ENCODE measurements around the gene HOXC12.

The HOXC12 gene

DNA sequence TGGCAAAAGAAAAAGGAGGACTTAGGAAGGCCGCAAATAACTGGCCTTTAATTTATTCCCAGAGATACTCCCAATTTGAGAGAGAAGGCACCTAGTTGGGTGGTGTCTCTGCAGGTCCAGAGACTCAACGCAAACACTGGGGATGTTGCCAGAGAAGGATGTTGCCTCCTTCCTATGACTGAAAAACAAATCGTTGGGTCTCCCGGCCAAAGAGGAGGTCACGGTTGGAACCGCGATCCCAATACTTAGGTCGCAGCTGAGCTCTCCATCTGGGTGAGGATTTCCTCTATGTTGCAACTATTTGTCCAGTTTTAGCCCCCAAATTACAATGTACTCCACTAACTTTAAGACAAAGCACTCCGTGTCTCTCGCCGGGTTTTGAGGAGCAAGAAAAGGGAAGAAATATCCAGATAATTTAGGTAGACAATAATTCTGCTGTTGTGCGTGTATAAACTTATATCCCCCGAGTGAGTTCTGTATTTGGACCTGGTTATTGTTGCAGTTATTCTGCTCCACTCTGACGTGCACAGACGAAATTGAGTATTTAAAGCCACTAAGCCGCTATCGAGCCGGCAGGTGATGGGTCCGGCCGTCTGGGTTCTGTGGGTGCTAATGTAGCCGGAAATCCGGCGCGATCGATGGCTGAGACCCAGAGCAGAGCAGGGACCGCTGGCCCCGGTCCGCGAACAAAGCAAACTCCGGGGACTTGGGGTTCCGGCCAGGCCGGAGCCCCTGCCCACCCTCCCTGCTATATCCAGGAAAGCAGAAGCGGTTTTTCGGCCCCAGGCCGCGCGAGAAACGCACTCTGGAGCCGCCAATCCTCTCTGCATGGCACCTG, 5.7 kb downstream of the HOXC12 start:
- no peaks in the 10 kb centered on the region for H4K20me1 ChIP-seq (ENCODE audit: insufficient read depth, low read length)
- peaks cover 100% of the 10 kb centered on the region for H3K27me3 ChIP-seq (replicated peaks; ENCODE audit: insufficient read depth, low read length)
- no peaks in the 10 kb centered on the region for H3K9me3 ChIP-seq (replicated peaks; ENCODE audit: insufficient read depth, low read length)
- no peak for DNase-seq
- no peak overlapping the region for H2AFZ ChIP-seq (ENCODE audit: low read length)
- H3K36me3 ChIP-seq (replicated peaks; ENCODE audit: insufficient read depth, low read length): no peaks in the 10 kb centered on the region
- no peaks in the 10 kb centered on the region for H3F3A ChIP-seq (ENCODE audit: insufficient read depth, low read length)
- no peaks in the 10 kb centered on the region for H3K79me2 ChIP-seq (ENCODE audit: low read length)
- H3K9me2 ChIP-seq (replicated peaks; ENCODE audit: insufficient read depth, low read length): no peaks in the 10 kb centered on the region
- H3K4me2 ChIP-seq (ENCODE audit: low read depth, low read length): no peak overlapping the region
- no peak overlapping the region for H3K9ac ChIP-seq (ENCODE audit: low read length)
- H3K27ac ChIP-seq (ENCODE audit: low read length): no peak overlapping the region
- no peak overlapping the region for H3K4me3 ChIP-seq (ENCODE audit: low read length)
- TF ChIP-seq EZH2phosphoT487 (IDR thresholded peaks at IDR 0.05; ENCODE audit: low read length) (0 out of 2 replicates have a peak, but pooled peaks have one; percentile 56), EZH2 (optimal IDR thresholded peaks at IDR 0.05; ENCODE audit: low read depth, low read length) (no peak)
- 0 out of 2 replicates have a peak, but pooled peaks cover 5% of the 10 kb centered on the region for H3K4me1 ChIP-seq (ENCODE audit: low read length)

GRCh38 chr12:53961025-53961761, 6.5 kb downstream of the HOXC12 start:
- no peaks in the 10 kb centered on the region for H3K79me2 ChIP-seq (ENCODE audit: low read length)
- no peak overlapping the region for H3K9ac ChIP-seq (ENCODE audit: low read length)
- no peaks in the 10 kb centered on the region for H3F3A ChIP-seq (ENCODE audit: insufficient read depth, low read length)
- no peak overlapping the region for H3K4me2 ChIP-seq (ENCODE audit: low read depth, low read length)
- TF ChIP-seq, protein P1, sequence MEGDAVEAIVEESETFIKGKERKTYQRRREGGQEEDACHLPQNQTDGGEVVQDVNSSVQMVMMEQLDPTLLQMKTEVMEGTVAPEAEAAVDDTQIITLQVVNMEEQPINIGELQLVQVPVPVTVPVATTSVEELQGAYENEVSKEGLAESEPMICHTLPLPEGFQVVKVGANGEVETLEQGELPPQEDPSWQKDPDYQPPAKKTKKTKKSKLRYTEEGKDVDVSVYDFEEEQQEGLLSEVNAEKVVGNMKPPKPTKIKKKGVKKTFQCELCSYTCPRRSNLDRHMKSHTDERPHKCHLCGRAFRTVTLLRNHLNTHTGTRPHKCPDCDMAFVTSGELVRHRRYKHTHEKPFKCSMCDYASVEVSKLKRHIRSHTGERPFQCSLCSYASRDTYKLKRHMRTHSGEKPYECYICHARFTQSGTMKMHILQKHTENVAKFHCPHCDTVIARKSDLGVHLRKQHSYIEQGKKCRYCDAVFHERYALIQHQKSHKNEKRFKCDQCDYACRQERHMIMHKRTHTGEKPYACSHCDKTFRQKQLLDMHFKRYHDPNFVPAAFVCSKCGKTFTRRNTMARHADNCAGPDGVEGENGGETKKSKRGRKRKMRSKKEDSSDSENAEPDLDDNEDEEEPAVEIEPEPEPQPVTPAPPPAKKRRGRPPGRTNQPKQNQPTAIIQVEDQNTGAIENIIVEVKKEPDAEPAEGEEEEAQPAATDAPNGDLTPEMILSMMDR (IDR thresholded peaks at IDR 0.05; ENCODE audit: low read length): no peak
- no peak for TF ChIP-seq EZH2phosphoT487 (IDR thresholded peaks at IDR 0.05; ENCODE audit: low read length)
- no peak for TF ChIP-seq EZH2 (optimal IDR thresholded peaks at IDR 0.05; ENCODE audit: low read depth, low read length)
- peaks cover 100% of the 10 kb centered on the region for H3K27me3 ChIP-seq (replicated peaks; ENCODE audit: insufficient read depth, low read length)
- H3K27ac ChIP-seq (ENCODE audit: low read length): no peak overlapping the region
- no peak overlapping the region for H3K4me3 ChIP-seq (ENCODE audit: low read length)
- no peak for DNase-seq
- H4K20me1 ChIP-seq (ENCODE audit: insufficient read depth, low read length): no peaks in the 10 kb centered on the region
- 0 out of 2 replicates have a peak, but pooled peaks cover 5% of the 10 kb centered on the region for H3K4me1 ChIP-seq (ENCODE audit: low read length)
- H3K9me2 ChIP-seq (replicated peaks; ENCODE audit: insufficient read depth, low read length): no peaks in the 10 kb centered on the region
- no peaks in the 10 kb centered on the region for H3K9me3 ChIP-seq (replicated peaks; ENCODE audit: insufficient read depth, low read length)
- H2AFZ ChIP-seq (ENCODE audit: low read length): no peak overlapping the region
- no peaks in the 10 kb centered on the region for H3K36me3 ChIP-seq (replicated peaks; ENCODE audit: insufficient read depth, low read length)

- Histone ChIP-seq H3K79me2 (ENCODE audit: low read length) (no peaks in the 10 kb centered on the region), H2AFZ (ENCODE audit: low read length) (no peak overlapping the region), H3K9me2 (replicated peaks; ENCODE audit: insufficient read depth, low read length) (no peaks in the 10 kb centered on the region), H3K36me3 (replicated peaks; ENCODE audit: insufficient read depth, low read length) (no peaks in the 10 kb centered on the region), H3K4me3 (ENCODE audit: low read length) (no peak overlapping the region), H3F3A (ENCODE audit: insufficient read depth, low read length) (no peaks in the 10 kb centered on the region), H3K9ac (ENCODE audit: low read length) (no peak overlapping the region), H3K27ac (ENCODE audit: low read length) (no peak overlapping the region), H3K4me2 (ENCODE audit: low read depth, low read length) (no peak overlapping the region), H3K4me1 (ENCODE audit: low read length) (no peaks in the 10 kb centered on the region), H3K9me3 (replicated peaks; ENCODE audit: insufficient read depth, low read length) (no peaks in the 10 kb centered on the region), H3K27me3 (replicated peaks; ENCODE audit: insufficient read depth, low read length) (peaks cover 100% of the 10 kb centered on the region), H4K20me1 (ENCODE audit: insufficient read depth, low read length) (no peaks in the 10 kb centered on the region)
- TF ChIP-seq EZH2phosphoT487 (IDR thresholded peaks at IDR 0.05; ENCODE audit: low read length) (no peak), EZH2 (optimal IDR thresholded peaks at IDR 0.05; ENCODE audit: low read depth, low read length) (no peak)
- TF ChIP-seq, protein P1 (IDR thresholded peaks at IDR 0.05; ENCODE audit: low read length): no peak
- no peak for DNase-seq
Observed at GRCh38 chr12:53963005-53963404, 8.3 kb downstream of the HOXC12 start.

Data from MM.1S (cell line).